WTC11 (cell line): ENCODE data around the gene ABHD10. TPM values are rescaled to one million over a fixed set of nuclear protein-coding genes. Genes with fewer than 3 reads are reported as not detected.

Source experiments
- ATAC-seq: fragments of 200-7000 bp; cut with Tn5 transposase; 2 replicates; pipeline ENCODE4 v1.10.0; 2021; ENCODE audit warnings: mild to moderate bottlenecking, moderate library complexity
- CTCF ChIA-PET: fragments of 300-600 bp; sonication (Branson Sonifier 250); formaldehyde crosslinking; loops from one replicate; lab custom pipeline; 2021; ENCODE audit warnings: antibody characterized with exemption; lab: Charles Lee
- POLR2A ChIA-PET: fragments of 350-600 bp; sonication (Branson Sonifier 250); formaldehyde crosslinking; loops from one replicate; lab custom pipeline; 2021; ENCODE audit warnings: antibody characterized with exemption; lab: Charles Lee
- DNase-seq: peaks from one replicate; pipeline ENCODE4 v3.0.0; 2021; ENCODE audit warnings: low spot score
- H3K27ac Mint-ChIP-seq: 2 replicates; pipeline ENCODE4 v1.8.0; 2021; ENCODE audit warnings: mixed read lengths
- H3K27me3 Mint-ChIP-seq: 2 replicates; pipeline ENCODE4 v1.8.0; 2021; ENCODE audit warnings: low read depth, mild to moderate bottlenecking, moderate library complexity, mixed read lengths
- H3K36me3 Mint-ChIP-seq: 2 replicates; pipeline ENCODE4 v1.8.0; 2021; ENCODE audit warnings: mixed read lengths
- H3K4me1 Mint-ChIP-seq: 2 replicates; pipeline ENCODE4 v1.8.0; 2022; ENCODE audit warnings: mixed read lengths
- H3K4me3 Mint-ChIP-seq: 2 replicates; pipeline ENCODE4 v1.8.0; 2021; ENCODE audit warnings: mild to moderate bottlenecking, moderate library complexity, mixed read lengths
- H3K9me3 Mint-ChIP-seq: 2 replicates; pipeline ENCODE4 v1.8.0; 2021; ENCODE audit warnings: mixed read lengths
- CREM ChIP-seq: sonication (generic); formaldehyde crosslinking; IDR thresholded peaks from 2 replicates; pipeline ENCODE4 v1.8.1; 2022; ENCODE audit warnings: mild to moderate bottlenecking, missing genetic modification reagents, moderate library complexity
- ELF4 ChIP-seq: sonication (generic); formaldehyde crosslinking; IDR thresholded peaks from 2 replicates; pipeline ENCODE4 v1.8.1; 2022; ENCODE audit warnings: low read depth, mild to moderate bottlenecking, moderate library complexity, missing genetic modification reagents
- FOXK1 ChIP-seq: sonication (generic); formaldehyde crosslinking; IDR thresholded peaks from 2 replicates; pipeline ENCODE4 v1.8.0; 2022; ENCODE audit warnings: mild to moderate bottlenecking, moderate library complexity, missing genetic modification reagents
- FOXP1 ChIP-seq: sonication (generic); formaldehyde crosslinking; IDR thresholded peaks from 2 replicates; pipeline ENCODE4 v1.8.0; 2022; ENCODE audit warnings: missing genetic modification reagents, mild to moderate bottlenecking, moderate library complexity, borderline replicate concordance
- IRF2 ChIP-seq: sonication (generic); formaldehyde crosslinking; IDR thresholded peaks from 2 replicates; pipeline ENCODE4 v1.8.0; 2022; ENCODE audit warnings: low read depth, missing genetic modification reagents, borderline replicate concordance
- OVOL2 ChIP-seq: fragments of 250-450 bp; sonication (Bioruptor Pico); IDR thresholded peaks from 2 replicates; pipeline ENCODE4 v1.9.0; 2021; ENCODE audit warnings: mild to moderate bottlenecking, borderline replicate concordance
- PRRX2 ChIP-seq: fragments of 250-450 bp; sonication (Bioruptor Pico); IDR thresholded peaks from 2 replicates; pipeline ENCODE4 v1.8.0; 2021; ENCODE audit warnings: mild to moderate bottlenecking
- SMAD4 ChIP-seq: sonication (generic); formaldehyde crosslinking; IDR thresholded peaks from 2 replicates; pipeline ENCODE4 v1.8.0; 2022; ENCODE audit warnings: mild to moderate bottlenecking, missing genetic modification reagents
- TEAD4 ChIP-seq: sonication (generic); formaldehyde crosslinking; IDR thresholded peaks from 2 replicates; pipeline ENCODE4 v1.8.0; 2022; ENCODE audit warnings: mild to moderate bottlenecking, missing genetic modification reagents
- ZNF121 ChIP-seq: sonication (generic); formaldehyde crosslinking; IDR thresholded peaks from 2 replicates; pipeline ENCODE4 v1.8.0; 2023; ENCODE audit warnings: missing genetic modification reagents
- ZNF219 ChIP-seq: sonication (generic); formaldehyde crosslinking; IDR thresholded peaks from 2 replicates; pipeline ENCODE4 v1.8.0; 2023; ENCODE audit warnings: missing genetic modification reagents, mild to moderate bottlenecking, borderline replicate concordance
- ZNF263 ChIP-seq: sonication (generic); formaldehyde crosslinking; IDR thresholded peaks from 2 replicates; pipeline ENCODE4 v1.8.1; 2022; ENCODE audit warnings: low read depth, mild to moderate bottlenecking, moderate library complexity, missing genetic modification reagents
- ZNF416 ChIP-seq: fragments of 250-450 bp; sonication (Bioruptor Pico); IDR thresholded peaks from 2 replicates; pipeline ENCODE4 v1.9.0; 2021; ENCODE audit warnings: mild to moderate bottlenecking, inconsistent platforms
- ZNF423 ChIP-seq: fragments of 250-450 bp; sonication (Bioruptor Pico); IDR thresholded peaks from 2 replicates; pipeline ENCODE4 v2.1.2; 2022; ENCODE audit warnings: mild to moderate bottlenecking, moderate library complexity
- total RNA-seq: library from RNA; stranded (reverse); gene quantifications from 3 replicates; pipeline ENCODE4 v1.2.3, GENCODE V29; 2021
- TF ChIP-seq, protein P1 (sequence below): sonication (generic); formaldehyde crosslinking; conservative IDR thresholded peaks from 2 replicates; pipeline ENCODE4 v1.8.1; 2022; ENCODE audit warnings: mild to moderate bottlenecking, missing genetic modification reagents
- TF ChIP-seq, protein P2 (sequence below): sonication (generic); formaldehyde crosslinking; conservative IDR thresholded peaks from 2 replicates; pipeline ENCODE4 v1.8.1; 2023; ENCODE audit warnings: mild to moderate bottlenecking, low read depth, missing genetic modification reagents, moderate library complexity
- TF ChIP-seq, protein P3 (sequence below): fragments of 250-450 bp; sonication (Bioruptor Pico); IDR thresholded peaks from 2 replicates; pipeline ENCODE4 v1.8.0; 2021; ENCODE audit warnings: mild to moderate bottlenecking
- TF ChIP-seq, protein P4 (sequence below): fragments of 250-450 bp; sonication (Bioruptor Pico); IDR thresholded peaks from 2 replicates; pipeline ENCODE4 v1.9.0; 2021; ENCODE audit warnings: moderate library complexity, mild to moderate bottlenecking, inconsistent platforms, borderline replicate concordance
- TF ChIP-seq, protein P5 (sequence below): fragments of 200-600 bp; IDR thresholded peaks from 2 replicates; pipeline ENCODE4 v1.8.0; 2022; ENCODE audit warnings: antibody characterized with exemption
- TF ChIP-seq, protein P6 (sequence below): sonication (generic); formaldehyde crosslinking; IDR thresholded peaks from 2 replicates; pipeline ENCODE4 v1.8.0; 2022; ENCODE audit warnings: mild to moderate bottlenecking, missing genetic modification reagents

ABHD10 gene
- total RNA-seq, 1 experiment from 2014 or later = 27.6 TPM

DNA sequence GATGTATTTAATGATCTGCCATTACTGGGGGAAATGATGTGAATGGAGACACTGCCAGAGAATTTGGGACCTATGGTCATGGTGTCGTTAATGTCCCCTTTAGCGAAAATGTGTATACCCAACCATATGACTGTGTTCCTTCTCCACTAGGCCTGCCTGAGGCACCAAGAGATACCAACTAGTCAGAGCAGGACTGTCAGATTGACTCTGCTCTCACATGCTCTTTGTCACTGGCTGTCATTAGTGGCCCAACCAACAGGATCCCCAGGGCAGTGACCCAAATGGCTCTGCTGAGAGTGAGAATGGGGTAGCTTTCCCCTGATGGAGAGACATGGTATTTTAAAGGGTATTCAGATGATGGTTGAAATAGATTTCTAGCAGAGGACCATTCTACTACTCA is 22.7 kb downstream of the ABHD10 start:
- no peak overlapping the region for H3K4me3 Mint-ChIP-seq
- ATAC-seq = no peak
- no peak overlapping the region for H3K27ac Mint-ChIP-seq
- H3K36me3 Mint-ChIP-seq = peaks cover 3% of the 10 kb centered on the region; the same call in 1 of the 2 replicates
- ChIA-PET POLR2A (interaction anchor here (0.5 kb wide), 1 partner anchor 16 kb away, joined by 5 read pairs; no protein-coding TSS in a partner anchor), CTCF (interaction anchor here (1.1 to 5.0 kb wide), 4 partner anchors 12 to 286 kb away, joined by 3 to 95 read pairs (median 23); no protein-coding TSS in a partner anchor)
- peaks cover 66% of the 10 kb centered on the region for H3K27me3 Mint-ChIP-seq
- no peak for DNase-seq
- H3K4me1 Mint-ChIP-seq = peaks cover 21% of the 10 kb centered on the region
- H3K9me3 Mint-ChIP-seq = no peaks in the 10 kb centered on the region
- TF ChIP-seq, protein P1, sequence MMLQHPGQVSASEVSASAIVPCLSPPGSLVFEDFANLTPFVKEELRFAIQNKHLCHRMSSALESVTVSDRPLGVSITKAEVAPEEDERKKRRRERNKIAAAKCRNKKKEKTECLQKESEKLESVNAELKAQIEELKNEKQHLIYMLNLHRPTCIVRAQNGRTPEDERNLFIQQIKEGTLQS (CRISPR knock-in tag) = no peak
- TF ChIP-seq ZNF423 (CRISPR knock-in tag) = no peak
- TF ChIP-seq, protein P2, sequence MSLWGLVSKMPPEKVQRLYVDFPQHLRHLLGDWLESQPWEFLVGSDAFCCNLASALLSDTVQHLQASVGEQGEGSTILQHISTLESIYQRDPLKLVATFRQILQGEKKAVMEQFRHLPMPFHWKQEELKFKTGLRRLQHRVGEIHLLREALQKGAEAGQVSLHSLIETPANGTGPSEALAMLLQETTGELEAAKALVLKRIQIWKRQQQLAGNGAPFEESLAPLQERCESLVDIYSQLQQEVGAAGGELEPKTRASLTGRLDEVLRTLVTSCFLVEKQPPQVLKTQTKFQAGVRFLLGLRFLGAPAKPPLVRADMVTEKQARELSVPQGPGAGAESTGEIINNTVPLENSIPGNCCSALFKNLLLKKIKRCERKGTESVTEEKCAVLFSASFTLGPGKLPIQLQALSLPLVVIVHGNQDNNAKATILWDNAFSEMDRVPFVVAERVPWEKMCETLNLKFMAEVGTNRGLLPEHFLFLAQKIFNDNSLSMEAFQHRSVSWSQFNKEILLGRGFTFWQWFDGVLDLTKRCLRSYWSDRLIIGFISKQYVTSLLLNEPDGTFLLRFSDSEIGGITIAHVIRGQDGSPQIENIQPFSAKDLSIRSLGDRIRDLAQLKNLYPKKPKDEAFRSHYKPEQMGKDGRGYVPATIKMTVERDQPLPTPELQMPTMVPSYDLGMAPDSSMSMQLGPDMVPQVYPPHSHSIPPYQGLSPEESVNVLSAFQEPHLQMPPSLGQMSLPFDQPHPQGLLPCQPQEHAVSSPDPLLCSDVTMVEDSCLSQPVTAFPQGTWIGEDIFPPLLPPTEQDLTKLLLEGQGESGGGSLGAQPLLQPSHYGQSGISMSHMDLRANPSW = no peak
- TF ChIP-seq, protein P3, sequence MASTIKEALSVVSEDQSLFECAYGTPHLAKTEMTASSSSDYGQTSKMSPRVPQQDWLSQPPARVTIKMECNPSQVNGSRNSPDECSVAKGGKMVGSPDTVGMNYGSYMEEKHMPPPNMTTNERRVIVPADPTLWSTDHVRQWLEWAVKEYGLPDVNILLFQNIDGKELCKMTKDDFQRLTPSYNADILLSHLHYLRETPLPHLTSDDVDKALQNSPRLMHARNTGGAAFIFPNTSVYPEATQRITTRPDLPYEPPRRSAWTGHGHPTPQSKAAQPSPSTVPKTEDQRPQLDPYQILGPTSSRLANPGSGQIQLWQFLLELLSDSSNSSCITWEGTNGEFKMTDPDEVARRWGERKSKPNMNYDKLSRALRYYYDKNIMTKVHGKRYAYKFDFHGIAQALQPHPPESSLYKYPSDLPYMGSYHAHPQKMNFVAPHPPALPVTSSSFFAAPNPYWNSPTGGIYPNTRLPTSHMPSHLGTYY (CRISPR knock-in tag) = no peak
- TF ChIP-seq, protein P4, sequence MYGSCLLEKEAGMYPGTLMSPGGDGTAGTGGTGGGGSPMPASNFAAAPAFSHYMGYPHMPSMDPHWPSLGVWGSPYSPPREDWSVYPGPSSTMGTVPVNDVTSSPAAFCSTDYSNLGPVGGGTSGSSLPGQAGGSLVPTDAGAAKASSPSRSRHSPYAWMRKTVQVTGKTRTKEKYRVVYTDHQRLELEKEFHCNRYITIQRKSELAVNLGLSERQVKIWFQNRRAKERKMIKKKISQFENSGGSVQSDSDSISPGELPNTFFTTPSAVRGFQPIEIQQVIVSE (CRISPR knock-in tag) = no peak
- TF ChIP-seq FOXK1 (CRISPR knock-in tag) = no peak
- no peak for TF ChIP-seq OVOL2 (CRISPR knock-in tag)
- no peak for TF ChIP-seq PRRX2
- no peak for TF ChIP-seq ZNF263 (CRISPR knock-in tag)
- TF ChIP-seq TEAD4 (CRISPR knock-in tag) = no peak
- no peak for TF ChIP-seq CREM
- TF ChIP-seq ELF4 (CRISPR knock-in tag) = no peak
- no peak for TF ChIP-seq SMAD4
- TF ChIP-seq IRF2 = no peak
- TF ChIP-seq FOXP1 (CRISPR knock-in tag) = no peak
- no peak for TF ChIP-seq ZNF121
- TF ChIP-seq ZNF416 = no peak
- no peak for TF ChIP-seq ZNF219 (CRISPR knock-in tag)
- TF ChIP-seq, protein P5, sequence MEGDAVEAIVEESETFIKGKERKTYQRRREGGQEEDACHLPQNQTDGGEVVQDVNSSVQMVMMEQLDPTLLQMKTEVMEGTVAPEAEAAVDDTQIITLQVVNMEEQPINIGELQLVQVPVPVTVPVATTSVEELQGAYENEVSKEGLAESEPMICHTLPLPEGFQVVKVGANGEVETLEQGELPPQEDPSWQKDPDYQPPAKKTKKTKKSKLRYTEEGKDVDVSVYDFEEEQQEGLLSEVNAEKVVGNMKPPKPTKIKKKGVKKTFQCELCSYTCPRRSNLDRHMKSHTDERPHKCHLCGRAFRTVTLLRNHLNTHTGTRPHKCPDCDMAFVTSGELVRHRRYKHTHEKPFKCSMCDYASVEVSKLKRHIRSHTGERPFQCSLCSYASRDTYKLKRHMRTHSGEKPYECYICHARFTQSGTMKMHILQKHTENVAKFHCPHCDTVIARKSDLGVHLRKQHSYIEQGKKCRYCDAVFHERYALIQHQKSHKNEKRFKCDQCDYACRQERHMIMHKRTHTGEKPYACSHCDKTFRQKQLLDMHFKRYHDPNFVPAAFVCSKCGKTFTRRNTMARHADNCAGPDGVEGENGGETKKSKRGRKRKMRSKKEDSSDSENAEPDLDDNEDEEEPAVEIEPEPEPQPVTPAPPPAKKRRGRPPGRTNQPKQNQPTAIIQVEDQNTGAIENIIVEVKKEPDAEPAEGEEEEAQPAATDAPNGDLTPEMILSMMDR = no peak
- TF ChIP-seq, protein P6, sequence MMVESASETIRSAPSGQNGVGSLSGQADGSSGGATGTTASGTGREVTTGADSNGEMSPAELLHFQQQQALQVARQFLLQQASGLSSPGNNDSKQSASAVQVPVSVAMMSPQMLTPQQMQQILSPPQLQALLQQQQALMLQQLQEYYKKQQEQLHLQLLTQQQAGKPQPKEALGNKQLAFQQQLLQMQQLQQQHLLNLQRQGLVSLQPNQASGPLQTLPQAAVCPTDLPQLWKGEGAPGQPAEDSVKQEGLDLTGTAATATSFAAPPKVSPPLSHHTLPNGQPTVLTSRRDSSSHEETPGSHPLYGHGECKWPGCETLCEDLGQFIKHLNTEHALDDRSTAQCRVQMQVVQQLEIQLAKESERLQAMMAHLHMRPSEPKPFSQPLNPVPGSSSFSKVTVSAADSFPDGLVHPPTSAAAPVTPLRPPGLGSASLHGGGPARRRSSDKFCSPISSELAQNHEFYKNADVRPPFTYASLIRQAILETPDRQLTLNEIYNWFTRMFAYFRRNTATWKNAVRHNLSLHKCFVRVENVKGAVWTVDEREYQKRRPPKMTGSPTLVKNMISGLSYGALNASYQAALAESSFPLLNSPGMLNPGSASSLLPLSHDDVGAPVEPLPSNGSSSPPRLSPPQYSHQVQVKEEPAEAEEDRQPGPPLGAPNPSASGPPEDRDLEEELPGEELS (CRISPR knock-in tag) = no peak
